CD14-positive monocyte (primary cell): ENCODE data around the gene CUEDC2. TPM values are rescaled to one million over a fixed set of nuclear protein-coding genes. Genes with fewer than 3 reads are reported as not detected.

Experiments used
- DNase-seq, 3 donors: peaks; one replicate each; pipeline ENCODE4 v3.0.0-alpha.2; 2011 to 2022
- H2AFZ ChIP-seq: 2 replicates; pipeline ENCODE4 v1.6.0; 2012; ENCODE audit warnings: mild to moderate bottlenecking, low read depth, low read length, inconsistent platforms; ENCODE audit not compliant: insufficient read depth, poor library complexity, severe bottlenecking
- H3K27ac ChIP-seq, 2 donors: 1 replicate in 1 of 2; 2 replicates in 1 of 2; pipeline ENCODE4 v1.5.1; 2012 to 2013; ENCODE audit warnings: low read length in 2 of 2, control low read depth in 1 of 2, inconsistent platforms in 1 of 2, low read depth in 1 of 2, mild to moderate bottlenecking in 1 of 2
- H3K27me3 ChIP-seq, 2 donors: one replicate each; pipeline versions ENCODE4 v1.6.0 to v1.6.1; 2011 to 2013; ENCODE audit warnings: low read length in 2 of 2; ENCODE audit not compliant: control insufficient read depth in 2 of 2, insufficient read depth in 2 of 2
- H3K36me3 ChIP-seq, 2 donors: replicated peaks in 1 of 2; 1 replicate in 1 of 2; 2 replicates in 1 of 2; pipeline versions ENCODE4 v1.5.1 to v1.6.1; 2012 to 2013; ENCODE audit warnings: low read length in 2 of 2, control low read depth in 1 of 2, inconsistent platforms in 1 of 2, mild to moderate bottlenecking in 1 of 2; ENCODE audit not compliant: insufficient read depth in 2 of 2, control insufficient read depth in 1 of 2
- H3K4me1 ChIP-seq, 2 donors: 1 replicate in 1 of 2; 2 replicates in 1 of 2; pipeline versions ENCODE4 v1.5.1 to v1.6.1; 2012 to 2013; ENCODE audit warnings: low read length in 2 of 2, control low read depth in 1 of 2, inconsistent platforms in 1 of 2, mild to moderate bottlenecking in 1 of 2, moderate library complexity in 1 of 2; ENCODE audit not compliant: insufficient read depth in 2 of 2, control insufficient read depth in 1 of 2
- H3K4me2 ChIP-seq: replicated peaks from 2 replicates; pipeline ENCODE3; 2012; ENCODE audit warnings: low read length, moderate library complexity, mild to moderate bottlenecking; ENCODE audit not compliant: poor library complexity, severe bottlenecking; ENCODE audit errors: extremely low read depth
- H3K4me3 ChIP-seq, 3 experiments: fragments of 200-600 bp in 1 of 3; sonication (generic) in 1 of 3; replicated peaks in 1 of 3; 1 replicate in 2 of 3; 2 replicates in 1 of 3; pipeline ENCODE4 v1.5.1; 2011 to 2013; ENCODE audit warnings: low read length in 3 of 3, mild to moderate bottlenecking in 3 of 3, control low read depth in 2 of 3, low read depth in 2 of 3, inconsistent platforms in 1 of 3, moderate library complexity in 1 of 3
- H3K79me2 ChIP-seq: 2 replicates; pipeline ENCODE4 v1.6.0; 2012; ENCODE audit warnings: mild to moderate bottlenecking, control low read depth, inconsistent platforms, low read length, moderate library complexity; ENCODE audit not compliant: insufficient read depth
- H3K9ac ChIP-seq: 2 replicates; pipeline ENCODE4 v1.6.0; 2017; ENCODE audit warnings: low read length, mild to moderate bottlenecking; ENCODE audit not compliant: insufficient read depth, poor library complexity, severe bottlenecking
- H3K9me3 ChIP-seq, 2 donors: replicated peaks in 1 of 2; 1 replicate in 1 of 2; 2 replicates in 1 of 2; pipeline versions ENCODE4 v1.5.1 to v1.6.1; 2012 to 2013; ENCODE audit warnings: low read length in 2 of 2, control low read depth in 1 of 2; ENCODE audit not compliant: control insufficient read depth in 1 of 2, insufficient read depth in 1 of 2
- H4K20me1 ChIP-seq: 2 replicates; pipeline ENCODE4 v1.6.0; 2012; ENCODE audit warnings: mild to moderate bottlenecking, low read length, control low read depth, moderate library complexity; ENCODE audit not compliant: insufficient read depth
- H3K27ac Mint-ChIP-seq, 7 donors: one replicate each; pipeline ENCODE4 v1.8.0; 2020; ENCODE audit warnings: mild to moderate bottlenecking in 7 of 7, mixed read lengths in 7 of 7, moderate library complexity in 6 of 7, inconsistent platforms in 2 of 7
- H3K27me3 Mint-ChIP-seq, 3 donors: one replicate each; pipeline ENCODE4 v1.8.0; 2021 to 2022; ENCODE audit warnings: low read depth in 3 of 3, mild to moderate bottlenecking in 3 of 3, mixed read lengths in 3 of 3, moderate library complexity in 3 of 3, inconsistent platforms in 1 of 3
- H3K36me3 Mint-ChIP-seq, 2 donors: one replicate each; pipeline ENCODE4 v1.8.0; 2020; ENCODE audit warnings: mixed read lengths in 2 of 2, inconsistent platforms in 1 of 2, mild to moderate bottlenecking in 1 of 2
- H3K4me1 Mint-ChIP-seq: one replicate; pipeline ENCODE4 v1.8.0; 2020; ENCODE audit warnings: mild to moderate bottlenecking, mixed read lengths
- H3K4me3 Mint-ChIP-seq, 2 donors: one replicate each; pipeline ENCODE4 v1.8.0; 2020; ENCODE audit warnings: mild to moderate bottlenecking in 2 of 2, mixed read lengths in 2 of 2, moderate library complexity in 1 of 2
- H3K9me3 Mint-ChIP-seq, 7 donors: one replicate each; pipeline ENCODE4 v1.8.0; 2020 to 2022; ENCODE audit warnings: mixed read lengths in 7 of 7, mild to moderate bottlenecking in 6 of 7, moderate library complexity in 6 of 7, inconsistent platforms in 2 of 7
- CTCF ChIP-seq: fragments of 200-600 bp; IDR thresholded peaks from one replicate; pipeline ENCODE4 v1.8.0; 2022; ENCODE audit warnings: antibody characterized with exemption, mild to moderate bottlenecking
- WGBS: methylation state at CpG from one replicate; pipeline ENCODE4 v1.1.5; 2013; ENCODE audit warnings: missing lambda C conversion rate; ENCODE audit not compliant: insufficient coverage; 5-methylcytosine and 5-hydroxymethylcytosine counted together
- intact Hi-C, 2 donors: fragments of 100-400 bp; cut with micrococcal nuclease; formaldehyde crosslinking; loops; one replicate each; pipeline versions ENCODE4 v1.15.0 to v1.15.1; 2023
- polyA plus RNA-seq, 3 donors: library from polyadenylated mRNA; depleted of rRNA in 1 of 3; unstranded in 2 of 3; stranded (reverse) in 1 of 3; fragments of 300-500 nt in 2 of 3; fragments of >200 nt in 1 of 3; fragmentation: Illumina TruSeq in 2 of 3; gene quantifications; 1 replicate in 2 of 3; 2 replicates in 1 of 3; pipeline ENCODE4 v1.2.3, GENCODE V29; 2012 to 2021

Gene CUEDC2
- polyA plus RNA-seq, 3 donors, result 58.5 to 70.2 (median 66.7) TPM

GRCh38 chr10:102465466-102465865, 33.1 kb upstream of the CUEDC2 start:
- H3K4me1 ChIP-seq, result peaks cover 51 to 63% of the 10 kb centered on the region in 2 donors
- H3K9me3 ChIP-seq, result no peaks in the 10 kb centered on the region
- Mint-ChIP-seq H3K4me3 (no peak overlapping the region), H3K27ac (no peak overlapping the region), H3K4me1 (peaks cover 63% of the 10 kb centered on the region), H3K36me3 (peaks cover 11% of the 10 kb centered on the region in 2 donors), H3K27me3 (peaks cover 7 to 10% (median 10%) of the 10 kb centered on the region in 3 donors), H3K9me3 (no peaks in the 10 kb centered on the region)
- peaks cover 0 to 3% of the 10 kb centered on the region in 2 donors for H3K27me3 ChIP-seq
- no peaks in the 10 kb centered on the region for H3K36me3 ChIP-seq
- peak in 1 of 3 donors; percentile 2 for DNase-seq
- intact Hi-C loops, result no loop called here
- H2AFZ ChIP-seq, result no peak overlapping the region
- no peak for TF ChIP-seq CTCF
- H3K79me2 ChIP-seq, result no peaks in the 10 kb centered on the region
- 100% methylated on average over 1 of the region's 3 CpGs for WGBS
- H3K4me3 ChIP-seq, result no peak overlapping the region
- no peaks in the 10 kb centered on the region for H4K20me1 ChIP-seq
- no peak overlapping the region for H3K9ac ChIP-seq
- no peak overlapping the region for H3K4me2 ChIP-seq
- no peak overlapping the region for H3K27ac ChIP-seq

DNA sequence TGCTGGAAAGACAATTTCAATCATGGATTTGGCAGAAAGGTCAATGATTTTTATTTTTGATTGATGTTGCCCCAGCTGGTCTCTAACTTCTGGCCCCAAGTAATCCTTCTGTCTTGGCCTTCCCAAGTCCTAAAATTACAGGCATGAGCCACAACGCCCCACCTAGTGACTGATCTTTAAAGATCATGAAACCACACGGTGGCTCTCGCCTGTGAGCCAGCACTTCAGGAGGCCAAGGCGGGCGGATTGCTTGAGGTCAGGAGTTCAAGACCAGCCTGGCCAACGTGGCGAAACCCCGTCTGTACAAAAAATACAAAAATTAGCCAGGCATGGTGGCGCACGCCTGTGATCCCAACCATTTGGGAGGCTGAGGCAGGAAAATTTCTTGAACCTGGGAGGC, 31.6 kb upstream of the CUEDC2 start:
- Mint-ChIP-seq H3K4me3 (no peak overlapping the region), H3K27ac (no peak overlapping the region), H3K36me3 (peaks cover 8 to 10% of the 10 kb centered on the region in 2 donors), H3K4me1 (peaks cover 48% of the 10 kb centered on the region), H3K9me3 (no peaks in the 10 kb centered on the region), H3K27me3 (peaks cover 4 to 10% (median 9%) of the 10 kb centered on the region in 3 donors)
- no peak overlapping the region for H3K27ac ChIP-seq
- peaks cover 38 to 48% of the 10 kb centered on the region in 2 donors for H3K4me1 ChIP-seq
- 91% methylated on average over 7 of the region's 10 CpGs for WGBS
- no peak overlapping the region for H2AFZ ChIP-seq
- intact Hi-C loops, result loop anchor here (5.0 kb wide), 2 partner anchors 38 to 42 kb away; partner anchors contain the start of genes ACTR1A (in 1 of the 2), FBXL15 (in 1 of the 2) and SUFU (in 1 of the 2)
- no peaks in the 10 kb centered on the region for H3K79me2 ChIP-seq
- no peak overlapping the region for H3K4me3 ChIP-seq
- H4K20me1 ChIP-seq, result no peaks in the 10 kb centered on the region
- H3K4me2 ChIP-seq, result no peak overlapping the region
- H3K9ac ChIP-seq, result no peak overlapping the region
- TF ChIP-seq CTCF, result no peak
- H3K27me3 ChIP-seq, result peaks cover 0 to 3% of the 10 kb centered on the region in 2 donors
- H3K9me3 ChIP-seq, result no peaks in the 10 kb centered on the region
- no peaks in the 10 kb centered on the region for H3K36me3 ChIP-seq
- DNase-seq, result no peak
